CD4-positive, alpha-beta T cell treated with Interleukin-17A for 1 hour (primary cell): Measurements from ENCODE around the gene STBD1.
"Not testable (repeated sequence)": the region's sequence is repeated elsewhere in the genome, so short reads cannot be mapped to it uniquely, and the experiment has no call there.

Experiments used
- DNase-seq: peaks from one replicate; pipeline ENCODE4 v3.0.0-alpha.2; 2020

The STBD1 gene

GRCh38 chr4:76305971-76306881 is at the start of gene STBD1:
Gene STBD1, plus strand, starts transcription at chr4:76306733. Its CDS starts 37 bp downstream, at chr4:76306770.
- DNase-seq: peak; percentile 25

GRCh38 chr4:76256968-76257367 is 49.6 kb upstream of the STBD1 start:
- DNase-seq: no peak

GRCh38 chr4:76257824-76258223 is 48.7 kb upstream of the STBD1 start:
- no peak for DNase-seq

- no peak for DNase-seq
Measured at GRCh38 chr4:76260571-76260970, 46.0 kb upstream of the STBD1 start.

GRCh38 chr4:76265631-76266218 is 40.8 kb upstream of the STBD1 start:
- no peak for DNase-seq

- DNase-seq: no peak
Measured at GRCh38 chr4:76266627-76267026, 39.9 kb upstream of the STBD1 start.

GRCh38 chr4:76267811-76268210 is 38.7 kb upstream of the STBD1 start:
- no peak for DNase-seq

- no peak for DNase-seq
Measured at GRCh38 chr4:76270244-76271175, 36.0 kb upstream of the STBD1 start.

GRCh38 chr4:76271248-76271647 is 35.3 kb upstream of the STBD1 start:
- no peak for DNase-seq

GRCh38 chr4:76272073-76272472 is 34.5 kb upstream of the STBD1 start:
- no peak for DNase-seq

- DNase-seq: no peak
Measured at GRCh38 chr4:76272582-76272981, 34.0 kb upstream of the STBD1 start.

GRCh38 chr4:76272999-76273398 is 33.5 kb upstream of the STBD1 start:
- no peak for DNase-seq

- no peak for DNase-seq
Measured at GRCh38 chr4:76275486-76276124, 30.9 kb upstream of the STBD1 start.

GRCh38 chr4:76276813-76277212 is 29.7 kb upstream of the STBD1 start:
- DNase-seq: no peak

- no peak for DNase-seq
Measured at GRCh38 chr4:76277667-76278066, 28.9 kb upstream of the STBD1 start.

- no peak for DNase-seq
Measured at GRCh38 chr4:76278583-76278982, 27.9 kb upstream of the STBD1 start.

- DNase-seq: peak; percentile 47
Measured at GRCh38 chr4:76279462-76279861, 27.1 kb upstream of the STBD1 start.

GRCh38 chr4:76280488-76281441 is 25.8 kb upstream of the STBD1 start:
- no peak for DNase-seq

- not testable (repeated sequence) for DNase-seq
Measured at GRCh38 chr4:76281594-76281993, 24.9 kb upstream of the STBD1 start.

- DNase-seq: no peak
Measured at GRCh38 chr4:76282941-76283689, 23.4 kb upstream of the STBD1 start.

GRCh38 chr4:76283900-76284299 is 22.6 kb upstream of the STBD1 start:
- no peak for DNase-seq
